Muscle of back (tissue), 11 donors: Measurements from ENCODE around the gene CDH6. TPM values are rescaled to one million over a fixed set of nuclear protein-coding genes. Genes with fewer than 3 reads are reported as not detected.

Source experiments
- DNase-seq, 3 donors: peaks; one replicate each; pipeline versions ENCODE4 v3.0.0 to v3.0.0-alpha.2; 2013
- polyA plus RNA-seq, 10 donors: library from polyadenylated mRNA; unstranded; fragments of 120-200 nt; gene quantifications; one replicate each; pipeline ENCODE4 v1.2.1, GENCODE V29; 2013; ENCODE audit not compliant: insufficient read length in 10 of 10

CDH6 gene
- polyA plus RNA-seq, 10 donors, result 2.4 to 5.6 (median 4.3) TPM

- DNase-seq, result no peak
Observed at GRCh38 chr5:31328040-31328733, 134.7 kb downstream of the CDH6 start.

- no peak for DNase-seq
Observed at GRCh38 chr5:31329715-31330114, 136.2 kb downstream of the CDH6 start.

- DNase-seq, result no peak
Observed at GRCh38 chr5:31332160-31332559, 138.7 kb downstream of the CDH6 start.

GRCh38 chr5:31333475-31333874 is 140.0 kb downstream of the CDH6 start:
- no peak for DNase-seq

GRCh38 chr5:31334061-31334860 is 140.8 kb downstream of the CDH6 start:
- DNase-seq, result no peak

- DNase-seq, result no peak
Observed at GRCh38 chr5:31335456-31335855, 142.0 kb downstream of the CDH6 start.

GRCh38 chr5:31343946-31344345 is 150.5 kb downstream of the CDH6 start:
- DNase-seq, result no peak

GRCh38 chr5:31346896-31347551 is 153.5 kb downstream of the CDH6 start:
- no peak for DNase-seq

GRCh38 chr5:31347552-31347905 is 154.0 kb downstream of the CDH6 start:
- DNase-seq, result no peak

- DNase-seq, result no peak
Observed at GRCh38 chr5:31350395-31350794, 156.9 kb downstream of the CDH6 start.

GRCh38 chr5:31355337-31355736 is 161.9 kb downstream of the CDH6 start:
- DNase-seq, result no peak

- no peak for DNase-seq
Observed at GRCh38 chr5:31357038-31357437, 163.6 kb downstream of the CDH6 start.

GRCh38 chr5:31359839-31360238 is 166.4 kb downstream of the CDH6 start:
- no peak for DNase-seq

- DNase-seq, result peak in 1 of 3 donors; percentile 74
Observed at GRCh38 chr5:31361234-31361633, 167.7 kb downstream of the CDH6 start.

- peak in 1 of 3 donors; percentile 22 for DNase-seq
Observed at GRCh38 chr5:31361704-31362528, 168.4 kb downstream of the CDH6 start.

- peak in 1 of 3 donors; percentile 54 for DNase-seq
Observed at GRCh38 chr5:31362529-31362900, 169.0 kb downstream of the CDH6 start.

GRCh38 chr5:31362931-31363568 is 169.6 kb downstream of the CDH6 start:
- DNase-seq, result peak in 1 of 3 donors; percentile 8

- peak in 1 of 3 donors; percentile 80 for DNase-seq
Observed at GRCh38 chr5:31364881-31365636, 171.6 kb downstream of the CDH6 start.

GRCh38 chr5:31365776-31366175 is 172.3 kb downstream of the CDH6 start:
- DNase-seq, result no peak

- DNase-seq, result peak in 1 of 3 donors; percentile 51
Observed at GRCh38 chr5:31366941-31367340, 173.5 kb downstream of the CDH6 start.

GRCh38 chr5:31372124-31372523 is 178.6 kb downstream of the CDH6 start:
- DNase-seq, result no peak
